CD4-positive, alpha-beta memory T cell (primary cell): Measurements from ENCODE around the gene NELFA. TPM values are rescaled to one million over a fixed set of nuclear protein-coding genes. Genes with fewer than 3 reads are reported as not detected.
"Not testable (repeated sequence)": the region's sequence is repeated elsewhere in the genome, so short reads cannot be mapped to it uniquely, and the experiment has no call there.

ENCODE experiments used
- CTCF ChIA-PET: fragments of 350-600 bp; sonication (Branson Sonifier 250); formaldehyde crosslinking; loops from one replicate; lab custom pipeline; 2021; ENCODE audit warnings: inconsistent platforms; ENCODE audit not compliant: partially characterized antibody; lab: Charles Lee
- POLR2A ChIA-PET: fragments of 350-600 bp; sonication (Branson Sonifier 250); formaldehyde crosslinking; loops from one replicate; lab custom pipeline; 2021; ENCODE audit not compliant: partially characterized antibody; lab: Charles Lee
- DNase-seq, 5 donors: peaks; one replicate each; pipeline versions ENCODE4 v3.0.0 to v3.0.0-alpha.2; 2020 to 2022; ENCODE audit warnings: mixed read lengths in 1 of 5
- H3K27ac ChIP-seq: one replicate; pipeline ENCODE4 v1.7.0; 2013; ENCODE audit warnings: low read depth, low read length
- H3K27me3 ChIP-seq: 2 replicates; pipeline ENCODE4 v1.7.0; 2013; ENCODE audit warnings: mild to moderate bottlenecking, low read length, moderate library complexity; ENCODE audit not compliant: insufficient read depth
- H3K36me3 ChIP-seq: 2 replicates; pipeline ENCODE4 v1.7.0; 2013; ENCODE audit warnings: mild to moderate bottlenecking, low read length, moderate library complexity; ENCODE audit not compliant: insufficient read depth
- H3K4me1 ChIP-seq: 2 replicates; pipeline ENCODE4 v1.7.0; 2013; ENCODE audit warnings: mild to moderate bottlenecking, low read length, moderate library complexity; ENCODE audit not compliant: insufficient read depth
- H3K4me3 ChIP-seq, 2 donors: one replicate each; pipeline ENCODE4 v1.7.0; 2013; ENCODE audit warnings: low read length in 2 of 2, mild to moderate bottlenecking in 1 of 2
- H3K9me3 ChIP-seq, 2 donors: one replicate each; pipeline ENCODE4 v1.7.0; 2013; ENCODE audit warnings: low read length in 2 of 2, control low read depth in 1 of 2; ENCODE audit not compliant: control insufficient read depth in 1 of 2
- H3K27ac Mint-ChIP-seq, 7 donors: one replicate each; pipeline ENCODE4 v1.8.0; 2020 to 2021; ENCODE audit warnings: mixed read lengths in 7 of 7, mild to moderate bottlenecking in 6 of 7, inconsistent platforms in 3 of 7, moderate library complexity in 3 of 7
- H3K27me3 Mint-ChIP-seq, 2 donors: one replicate each; pipeline ENCODE4 v1.8.0; 2020 to 2021; ENCODE audit warnings: mixed read lengths in 2 of 2
- H3K36me3 Mint-ChIP-seq, 2 donors: one replicate each; pipeline ENCODE4 v1.8.0; 2020 to 2021; ENCODE audit warnings: mixed read lengths in 2 of 2, inconsistent platforms in 1 of 2, mild to moderate bottlenecking in 1 of 2
- H3K4me1 Mint-ChIP-seq, 4 donors: one replicate each; pipeline ENCODE4 v1.8.0; 2020 to 2021; ENCODE audit warnings: mixed read lengths in 4 of 4, mild to moderate bottlenecking in 1 of 4
- H3K4me3 Mint-ChIP-seq, 8 donors: one replicate each; pipeline ENCODE4 v1.8.0; 2020 to 2021; ENCODE audit warnings: mixed read lengths in 8 of 8, mild to moderate bottlenecking in 7 of 8, moderate library complexity in 6 of 8, inconsistent platforms in 3 of 8
- H3K9me3 Mint-ChIP-seq, 8 donors: one replicate each; pipeline ENCODE4 v1.8.0; 2020 to 2021; ENCODE audit warnings: mixed read lengths in 8 of 8, mild to moderate bottlenecking in 5 of 8, inconsistent platforms in 3 of 8, moderate library complexity in 1 of 8
- intact Hi-C: fragments of 100-400 bp; cut with micrococcal nuclease; formaldehyde crosslinking; loops from one replicate; pipeline ENCODE4 v1.15.1; 2023
- polyA plus RNA-seq, 2 donors: library from polyadenylated mRNA; unstranded; fragments of 300-500 nt; fragmentation: Illumina TruSeq; gene quantifications; one replicate each; pipeline ENCODE4 v1.2.3, GENCODE V29; 2021
- total RNA-seq, 2 experiments: library from RNA; stranded (reverse); gene quantifications; one replicate each; pipeline ENCODE4 v1.2.3, GENCODE V29; 2021

The NELFA gene
- total and polyA plus RNA-seq, 4 experiments from 2014 or later: 12.1 to 48.3 (median 42.3) TPM

GRCh38 chr4:2036327-2036726 lies 27.6 kb upstream of the NELFA start:
- no peaks in the 10 kb centered on the region for H3K36me3 ChIP-seq
- Mint-ChIP-seq H3K9me3 (no peaks in the 10 kb centered on the region), H3K27me3 (peaks cover 18 to 29% of the 10 kb centered on the region in 2 donors), H3K27ac (no peak overlapping the region), H3K4me3 (no peak overlapping the region), H3K4me1 (peaks cover 0 to 7% (median 4%) of the 10 kb centered on the region in 4 donors), H3K36me3 (no peaks in the 10 kb centered on the region)
- CTCF ChIA-PET: interaction anchor here (1.1 to 1.2 kb wide), 2 partner anchors 13 to 15 kb away, joined by 3 read pairs; no protein-coding TSS in a partner anchor
- intact Hi-C loops: no loop called here
- DNase-seq: no peak
- H3K27ac ChIP-seq: no peak overlapping the region
- no peak overlapping the region for H3K4me3 ChIP-seq
- H3K9me3 ChIP-seq: no peaks in the 10 kb centered on the region
- no peaks in the 10 kb centered on the region for H3K27me3 ChIP-seq
- peaks cover 3% of the 10 kb centered on the region for H3K4me1 ChIP-seq
- POLR2A ChIA-PET: no interaction called here

GRCh38 chr4:2031161-2031560 lies 22.4 kb upstream of the NELFA start:
- intact Hi-C loops, H3K4me3 Mint-ChIP-seq, H3K4me3 ChIP-seq, H3K36me3 ChIP-seq, H3K27me3 ChIP-seq, H3K9me3 Mint-ChIP-seq, H3K9me3 ChIP-seq, H3K27ac Mint-ChIP-seq, H3K4me1 ChIP-seq, CTCF ChIA-PET, H3K36me3 Mint-ChIP-seq, DNase-seq, H3K27ac ChIP-seq, H3K4me1 Mint-ChIP-seq: not testable (repeated sequence)
- H3K27me3 Mint-ChIP-seq: peaks cover 23 to 35% of the 10 kb centered on the region in 2 donors
- POLR2A ChIA-PET: interaction anchor here (0.6 kb wide), 1 partner anchor 28 kb away, joined by 3 read pairs; the partner anchor contains the start of gene NAT8L

DNA sequence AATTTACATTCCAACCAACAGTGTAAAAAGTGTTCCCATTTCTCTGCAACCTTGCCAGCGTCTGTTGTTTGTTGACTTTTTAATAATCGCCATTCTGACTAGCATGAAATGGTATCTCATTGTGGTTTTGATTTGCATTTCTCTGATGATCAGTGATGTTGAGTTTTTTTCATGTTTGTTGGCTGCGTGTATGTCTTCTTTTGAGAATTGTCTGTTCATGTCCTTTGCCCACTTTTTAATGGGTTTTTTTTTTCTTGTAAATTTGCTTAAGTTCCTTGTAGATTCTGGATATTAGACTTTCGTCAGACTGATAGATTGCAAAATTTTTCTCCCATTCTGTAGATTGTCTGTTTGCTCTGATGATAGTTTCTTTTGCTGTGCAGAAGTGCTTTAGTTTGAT lies 18.3 kb upstream of the NELFA start:
- H3K36me3 ChIP-seq, H3K27me3 ChIP-seq, H3K27ac ChIP-seq, H3K4me1 Mint-ChIP-seq, H3K4me3 ChIP-seq, DNase-seq, CTCF ChIA-PET, H3K9me3 Mint-ChIP-seq, H3K36me3 Mint-ChIP-seq, H3K27ac Mint-ChIP-seq, intact Hi-C loops, POLR2A ChIA-PET, H3K4me3 Mint-ChIP-seq, H3K4me1 ChIP-seq, H3K9me3 ChIP-seq: not testable (repeated sequence)
- peaks cover 29 to 44% of the 10 kb centered on the region in 2 donors for H3K27me3 Mint-ChIP-seq

- Histone ChIP-seq H3K4me3 (no peak overlapping the region), H3K27ac (no peak overlapping the region), H3K9me3 (no peaks in the 10 kb centered on the region), H3K27me3 (no peaks in the 10 kb centered on the region), H3K4me1 (no peaks in the 10 kb centered on the region), H3K36me3 (no peaks in the 10 kb centered on the region)
- Mint-ChIP-seq H3K9me3 (peaks cover 0 to 5% (median 0%) of the 10 kb centered on the region in 8 donors), H3K27ac (no peak overlapping the region), H3K4me3 (no peak overlapping the region), H3K36me3 (no peaks in the 10 kb centered on the region), H3K4me1 (no peaks in the 10 kb centered on the region), H3K27me3 (peaks cover 34 to 51% of the 10 kb centered on the region in 2 donors)
- no peak for DNase-seq
- ChIA-PET CTCF (no interaction called here), POLR2A (no interaction called here)
- intact Hi-C loops: no loop called here
These were observed 17.0 kb upstream of the NELFA start for GRCh38 chr4:2025817-2026216.

GRCh38 chr4:2024683-2025082 lies 15.9 kb upstream of the NELFA start:
- CTCF ChIA-PET: no interaction called here
- POLR2A ChIA-PET: no interaction called here
- Histone ChIP-seq H3K4me3 (no peak overlapping the region), H3K36me3 (no peaks in the 10 kb centered on the region), H3K4me1 (no peaks in the 10 kb centered on the region), H3K27ac (no peak overlapping the region), H3K9me3 (no peaks in the 10 kb centered on the region), H3K27me3 (no peaks in the 10 kb centered on the region)
- no peak for DNase-seq
- intact Hi-C loops: no loop called here
- Mint-ChIP-seq H3K27me3 (peaks cover 37 to 43% of the 10 kb centered on the region in 2 donors), H3K9me3 (peaks cover 0 to 5% (median 0%) of the 10 kb centered on the region in 8 donors), H3K4me1 (no peaks in the 10 kb centered on the region), H3K4me3 (no peak overlapping the region), H3K36me3 (no peaks in the 10 kb centered on the region), H3K27ac (no peak overlapping the region)

DNA sequence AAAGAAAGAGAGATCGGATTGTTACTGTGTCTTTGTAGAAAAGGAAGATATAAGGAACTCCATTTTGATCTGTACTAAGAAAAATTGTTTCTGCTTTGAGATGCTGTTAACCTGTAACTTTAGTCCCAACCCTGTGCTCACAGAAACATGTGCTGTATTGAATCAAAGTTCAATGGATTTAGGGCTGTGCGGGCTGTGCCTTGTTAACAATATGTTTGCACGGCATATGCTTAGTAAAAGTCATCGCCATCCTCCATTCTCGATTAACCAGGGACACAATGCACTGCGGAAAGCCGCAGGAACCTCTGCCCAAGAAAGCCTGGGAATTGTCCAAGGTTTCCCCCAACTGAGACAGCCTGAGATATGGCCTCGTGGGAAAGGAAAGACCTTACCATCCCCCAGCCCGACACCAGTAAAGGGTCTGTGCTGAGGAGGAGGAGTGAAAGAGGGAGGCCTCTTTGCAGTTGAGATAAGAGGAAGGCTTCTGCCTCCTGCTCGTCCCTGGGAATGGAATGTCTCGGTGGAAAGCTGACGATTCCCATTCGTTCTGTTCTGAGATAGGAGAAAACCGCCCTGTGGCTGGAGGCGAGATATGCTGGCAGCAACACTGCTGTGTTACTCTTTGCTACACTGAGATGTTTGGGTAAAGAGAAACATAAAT lies 12.7 kb upstream of the NELFA start:
- H3K27ac ChIP-seq, H3K4me3 Mint-ChIP-seq, H3K4me1 ChIP-seq, H3K36me3 Mint-ChIP-seq, H3K4me3 ChIP-seq, H3K36me3 ChIP-seq, intact Hi-C loops, POLR2A ChIA-PET, H3K27ac Mint-ChIP-seq, CTCF ChIA-PET, H3K27me3 ChIP-seq, H3K4me1 Mint-ChIP-seq, H3K9me3 Mint-ChIP-seq, DNase-seq, H3K9me3 ChIP-seq: not testable (repeated sequence)
- peaks cover 36 to 42% of the 10 kb centered on the region in 2 donors for H3K27me3 Mint-ChIP-seq

DNA sequence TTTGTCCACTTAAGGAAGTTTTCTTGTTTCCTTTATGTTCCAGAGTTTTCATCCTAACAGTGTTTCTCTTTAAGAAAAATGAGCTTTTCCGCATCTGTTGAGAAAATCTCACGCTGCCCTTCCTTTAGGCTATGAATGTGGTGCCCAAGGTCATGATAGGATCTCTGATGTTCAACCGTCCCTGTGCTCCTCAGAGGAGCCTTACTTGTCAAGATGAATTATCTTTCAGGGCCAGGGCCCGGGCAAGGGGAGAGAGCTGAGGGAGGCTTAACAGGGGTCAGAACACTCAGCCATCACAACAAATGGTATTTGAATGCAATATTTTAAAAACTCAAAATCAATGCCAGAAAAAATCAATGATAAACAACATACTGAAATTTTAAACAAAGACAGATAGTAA lies 6.2 kb upstream of the NELFA start:
- Mint-ChIP-seq H3K27ac (no peak overlapping the region), H3K36me3 (no peaks in the 10 kb centered on the region), H3K27me3 (peaks cover 6 to 7% of the 10 kb centered on the region in 2 donors), H3K4me1 (peaks cover 4 to 8% (median 5%) of the 10 kb centered on the region in 4 donors), H3K4me3 (no peak overlapping the region), H3K9me3 (no peaks in the 10 kb centered on the region)
- intact Hi-C loops: no loop called here
- ChIA-PET POLR2A (no interaction called here), CTCF (no interaction called here)
- Histone ChIP-seq H3K27ac (no peak overlapping the region), H3K4me1 (peaks cover 6% of the 10 kb centered on the region), H3K36me3 (no peaks in the 10 kb centered on the region), H3K9me3 (no peaks in the 10 kb centered on the region), H3K27me3 (no peaks in the 10 kb centered on the region), H3K4me3 (no peak overlapping the region)
- no peak for DNase-seq
